ENCODE results near the gene PIGO. TPM values are rescaled to one million over a fixed set of nuclear protein-coding genes. Genes with fewer than 3 reads are reported as not detected.

Gene PIGO
- total and polyA plus RNA-seq, 2 of the 8 experiments (the other 6 are each of a cell fraction or from before 2014, with no cell fraction given): 20.5 to 31.3 TPM

GRCh38 chr9:35054871-35055644 lies 41.3 kb downstream of the PIGO start:
- no peaks in the 10 kb centered on the region for H3K79me2 ChIP-seq (ENCODE audit: control insufficient read depth in 1 of 2, insufficient read depth in 2 of 2, low read length in 2 of 2)
- peak; percentile 37 to 42; a peak in 2 of 3 replicates for TF ChIP-seq POLR2A (IDR thresholded peaks at IDR 0.05; ENCODE audit: control extremely low read depth in 1 of 2, low read depth in 2 of 2, low read length in 2 of 2)
- TF ChIP-seq, protein P1, sequence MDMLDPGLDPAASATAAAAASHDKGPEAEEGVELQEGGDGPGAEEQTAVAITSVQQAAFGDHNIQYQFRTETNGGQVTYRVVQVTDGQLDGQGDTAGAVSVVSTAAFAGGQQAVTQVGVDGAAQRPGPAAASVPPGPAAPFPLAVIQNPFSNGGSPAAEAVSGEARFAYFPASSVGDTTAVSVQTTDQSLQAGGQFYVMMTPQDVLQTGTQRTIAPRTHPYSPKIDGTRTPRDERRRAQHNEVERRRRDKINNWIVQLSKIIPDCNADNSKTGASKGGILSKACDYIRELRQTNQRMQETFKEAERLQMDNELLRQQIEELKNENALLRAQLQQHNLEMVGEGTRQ (IDR thresholded peaks at IDR 0.05; ENCODE audit: low read length): 0 out of 2 replicates have a peak, but pooled peaks have one; percentile 17
- TF ChIP-seq CREB1 (IDR thresholded peaks at IDR 0.05): no peak
- no peaks in the 10 kb centered on the region for H3K9me3 ChIP-seq (ENCODE audit: insufficient read depth in 2 of 2, low read depth in 1 of 2, low read length in 1 of 2)
- no peaks in the 10 kb centered on the region for H3K23me2 ChIP-seq (ENCODE audit: low read depth, low read length)
- no peak overlapping the region for H3K27ac ChIP-seq (ENCODE audit: low read depth, low read length)
- H2BK120ac ChIP-seq (replicated peaks; ENCODE audit: low read depth, low read length): no peak overlapping the region
- ChIA-PET CTCF (ENCODE audit: partially characterized antibody) (interaction anchor here (1.1 to 2.1 kb wide), 5 partner anchors 11 to 295 kb away, joined by 3 to 6 read pairs (median 4); no protein-coding TSS in a partner anchor), POLR2A (ENCODE audit: partially characterized antibody) (interaction anchor here (0.7 to 5.2 kb wide), 7 partner anchors 12 to 231 kb away, joined by 3 to 43 read pairs (median 4); partner anchors contain the start of genes FANCG and VCP)
- H3K14ac ChIP-seq (ENCODE audit: insufficient read length): no peak overlapping the region
- no peak overlapping the region for H3K23ac ChIP-seq (ENCODE audit: insufficient read length)
- H3K27me3 ChIP-seq (replicated peaks in 1 of 4; ENCODE audit: control insufficient read depth in 3 of 4, extremely low read depth in 1 of 4, insufficient read depth in 3 of 4, low read length in 3 of 4): no peaks in the 10 kb centered on the region
- no peak overlapping the region for H2BK20ac ChIP-seq (ENCODE audit: low read length)
- no peak overlapping the region for H2BK5ac ChIP-seq (ENCODE audit: low read depth, low read length)
- H3K4ac ChIP-seq (replicated peaks; ENCODE audit: insufficient read length, low read depth, low read length): no peak overlapping the region
- H2BK15ac ChIP-seq (ENCODE audit: low read length): no peak overlapping the region
- H3K79me1 ChIP-seq (ENCODE audit: low read depth, low read length): no peaks in the 10 kb centered on the region
- H4K8ac ChIP-seq (ENCODE audit: extremely low read depth, insufficient read depth, low read length): no peak overlapping the region
- no peak overlapping the region for H4K5ac ChIP-seq (ENCODE audit: insufficient read length, low read depth, low read length)
- no peak overlapping the region for H3K9ac ChIP-seq (replicated peaks in 1 of 4; ENCODE audit: extremely low read depth in 1 of 4, low read depth in 3 of 4, low read length in 3 of 4)
- FAIRE-seq: no peak
- H3K4me3 ChIP-seq (ENCODE audit: extremely low read depth in 1 of 4, insufficient read depth in 2 of 4, low read depth in 3 of 4, low read length in 4 of 4): no peak overlapping the region
- H3K18ac ChIP-seq (ENCODE audit: extremely low read depth, low read length): no peak overlapping the region
- no peak overlapping the region for H3K4me2 ChIP-seq (ENCODE audit: insufficient read depth in 1 of 2, low read depth in 2 of 2, low read length in 2 of 2)
- no peak overlapping the region for H2BK12ac ChIP-seq (ENCODE audit: low read depth, low read length)
- H3K36me3 ChIP-seq (ENCODE audit: control insufficient read depth in 2 of 4, insufficient read depth in 4 of 4, low read length in 3 of 4): peaks cover 36 to 54% (median 47%) of the 10 kb centered on the region in 4 experiments
- no peak overlapping the region for H4K91ac ChIP-seq (replicated peaks; ENCODE audit: insufficient read length, low read length)
- no peak for DNase-seq (ENCODE audit: low read depth in 1 of 2, low spot score in 2 of 2)
- H4K20me1 ChIP-seq (replicated peaks in 1 of 2; ENCODE audit: control insufficient read depth in 1 of 2, insufficient read depth in 2 of 2, low read length in 2 of 2): peaks cover 5 to 13% of the 10 kb centered on the region in 2 experiments
- H3K56ac ChIP-seq (replicated peaks; ENCODE audit: insufficient read length, low read depth, low read length): no peak overlapping the region
- H2AK5ac ChIP-seq (ENCODE audit: low read depth, low read length): no peak overlapping the region
- H2AFZ ChIP-seq (ENCODE audit: low read length): no peak overlapping the region
- no peaks in the 10 kb centered on the region for H3K4me1 ChIP-seq (replicated peaks in 1 of 4; ENCODE audit: control insufficient read depth in 3 of 4, insufficient read depth in 4 of 4, low read length in 3 of 4)
- 91% methylated on average over 14 of the region's 14 CpGs; no CpG with 5 or more reads in 1 of the 2 experiments for WGBS, 2 experiments (ENCODE audit: extremely low coverage in 1 of 2, insufficient coverage in 1 of 2, insufficient read length in 1 of 2, insufficient replicate concordance in 2 of 2, low coverage in 1 of 2, low lambda C conversion rate in 2 of 2, missing lambda C conversion rate in 1 of 2)
